UCSD-AML1 (cell line): ENCODE results near the gene KCNQ1.

Experiments
- DNase-seq: peaks from one replicate; lab custom pipeline; 2025; ENCODE audit not compliant: unreplicated experiment; lab: John Stamatoyannopoulos, UW

Gene KCNQ1

DNA sequence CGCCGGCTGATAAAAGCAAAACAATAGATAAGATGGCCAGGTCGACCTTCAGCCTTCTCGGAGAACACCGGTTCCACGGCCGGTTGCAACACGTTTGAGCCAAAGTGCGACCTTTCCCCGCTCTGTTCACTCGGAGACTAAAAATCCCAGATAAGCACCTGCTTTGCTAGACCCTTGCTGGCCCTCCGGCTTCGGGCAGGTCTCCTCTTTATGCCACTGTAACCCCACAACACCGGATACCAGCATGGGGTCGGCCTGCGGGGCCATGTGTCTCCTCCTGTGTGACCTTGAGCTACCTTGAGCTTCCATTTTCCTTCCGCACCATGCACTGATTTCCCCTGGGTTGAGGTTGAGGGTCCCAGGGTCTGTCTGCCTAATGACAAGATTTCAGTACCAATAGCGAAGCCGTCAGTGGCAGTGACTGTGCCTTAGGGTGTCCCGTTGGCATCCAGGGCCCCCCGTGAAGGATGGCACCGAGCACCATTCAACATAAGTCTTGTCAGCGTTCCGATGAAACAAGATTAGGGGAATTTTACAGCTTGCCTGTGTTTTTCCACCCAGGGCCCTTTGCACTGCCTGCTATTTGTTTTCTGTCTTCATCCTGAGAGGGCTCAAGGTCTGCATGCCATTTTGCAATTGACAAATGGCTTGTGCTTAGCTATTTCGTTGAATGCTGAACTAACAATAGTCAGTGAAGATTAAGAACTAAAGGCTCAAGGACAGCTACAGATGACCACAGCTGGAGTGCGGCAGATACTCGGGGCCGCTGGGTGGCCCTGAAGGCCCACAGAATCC lies 118.6 kb downstream of the KCNQ1 start:
- DNase-seq: no peak

DNA sequence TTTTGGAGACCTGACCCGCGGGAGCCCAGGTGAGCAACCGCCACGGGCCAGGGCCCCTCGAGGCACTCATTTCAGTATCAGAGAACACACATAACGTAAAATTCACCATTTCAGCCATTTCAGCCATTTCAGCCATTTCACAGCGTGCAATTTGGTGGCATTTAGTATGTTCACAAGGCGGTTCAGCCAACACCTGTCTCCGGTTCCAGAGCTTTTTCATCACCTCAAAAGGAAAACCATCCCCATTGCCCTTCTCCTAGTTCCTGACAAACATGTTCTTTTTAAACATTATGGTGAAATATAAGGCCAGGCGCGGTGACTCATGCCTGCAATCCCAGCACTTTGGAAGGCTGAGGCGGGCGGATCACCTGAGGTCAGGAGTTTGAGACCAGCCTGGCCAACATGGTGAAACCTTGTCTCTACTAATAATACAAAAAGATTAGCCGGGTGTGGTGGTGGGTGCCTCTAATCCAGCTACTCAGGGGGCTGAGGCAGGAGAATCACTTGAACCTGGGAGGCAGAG lies 119.3 kb downstream of the KCNQ1 start:
- no peak for DNase-seq

DNA sequence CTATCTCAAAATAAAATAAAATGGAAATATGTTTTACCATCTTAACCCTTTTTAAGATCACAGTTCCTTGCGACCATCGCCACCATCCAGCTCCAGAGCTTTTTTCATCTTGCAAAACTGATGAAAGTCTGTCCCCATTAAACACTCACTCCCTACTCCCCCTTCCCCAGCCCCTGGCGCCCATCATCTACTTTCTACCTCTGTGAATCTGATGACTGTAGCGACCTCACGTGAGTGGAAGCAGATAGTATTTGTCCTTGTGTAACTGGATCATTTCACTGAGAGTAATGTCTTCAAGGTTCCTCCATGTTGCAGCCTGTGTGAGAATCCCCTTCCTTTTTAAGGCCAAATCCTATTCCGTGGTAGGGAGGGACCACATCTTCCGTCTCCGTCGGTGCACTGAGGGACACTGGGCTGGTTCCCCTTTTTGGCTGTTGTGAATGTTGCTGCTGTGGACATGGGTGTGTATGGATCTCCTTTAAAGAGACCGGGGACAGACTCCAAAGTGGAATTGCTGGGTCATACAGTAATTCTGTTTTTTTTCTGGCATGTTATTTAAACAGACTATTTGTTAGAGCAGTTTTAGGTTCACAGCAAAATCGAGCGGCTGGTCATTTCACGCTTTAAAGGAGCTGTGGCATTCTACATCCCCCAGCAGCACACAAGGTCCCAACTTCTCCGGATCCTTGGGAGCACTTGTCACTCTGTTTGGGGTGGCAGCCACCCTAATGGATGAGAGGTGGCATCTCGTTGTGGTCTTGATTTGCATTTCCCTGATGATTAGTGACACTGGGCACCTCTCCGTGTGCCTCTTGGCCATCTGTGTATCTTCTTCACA lies 120.0 kb downstream of the KCNQ1 start:
- DNase-seq: no peak

DNA sequence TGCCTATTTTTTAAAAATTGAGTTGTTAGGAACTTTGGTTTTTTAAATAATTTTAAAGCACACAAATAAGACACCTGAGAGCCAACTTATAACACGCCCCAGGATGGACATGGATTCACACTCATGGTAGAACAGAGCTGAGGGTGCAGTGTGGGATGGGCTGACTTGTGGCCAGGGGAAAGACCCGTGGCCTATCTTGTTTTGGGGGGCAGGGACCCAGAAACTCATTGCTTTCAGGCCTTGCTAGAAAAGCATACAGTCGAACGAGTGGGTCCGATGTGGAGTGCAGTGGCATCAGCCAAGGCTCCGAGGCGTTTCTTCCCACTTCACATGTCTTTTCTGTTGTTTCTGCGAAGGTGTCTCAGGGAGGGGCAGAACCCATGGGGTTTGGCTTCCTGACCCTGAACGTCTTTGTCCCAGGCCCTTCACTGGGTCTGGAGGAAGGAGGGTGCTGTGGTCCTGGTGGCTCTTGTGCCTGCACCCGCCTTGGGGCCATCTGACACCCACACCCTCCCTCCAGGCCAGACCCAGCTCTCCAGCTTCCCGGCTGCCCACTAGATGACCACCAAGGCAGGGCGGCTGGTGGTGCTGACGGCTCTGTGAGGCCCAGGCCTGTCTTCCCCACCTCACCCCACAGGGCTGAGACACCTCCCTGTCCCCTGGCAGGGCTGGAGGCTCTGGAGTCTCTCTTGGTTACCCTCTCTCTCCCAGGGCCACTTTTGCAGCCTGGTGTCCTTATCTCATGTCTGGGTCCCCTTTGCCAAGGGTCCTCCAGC lies 120.8 kb downstream of the KCNQ1 start:
- no peak for DNase-seq

DNA sequence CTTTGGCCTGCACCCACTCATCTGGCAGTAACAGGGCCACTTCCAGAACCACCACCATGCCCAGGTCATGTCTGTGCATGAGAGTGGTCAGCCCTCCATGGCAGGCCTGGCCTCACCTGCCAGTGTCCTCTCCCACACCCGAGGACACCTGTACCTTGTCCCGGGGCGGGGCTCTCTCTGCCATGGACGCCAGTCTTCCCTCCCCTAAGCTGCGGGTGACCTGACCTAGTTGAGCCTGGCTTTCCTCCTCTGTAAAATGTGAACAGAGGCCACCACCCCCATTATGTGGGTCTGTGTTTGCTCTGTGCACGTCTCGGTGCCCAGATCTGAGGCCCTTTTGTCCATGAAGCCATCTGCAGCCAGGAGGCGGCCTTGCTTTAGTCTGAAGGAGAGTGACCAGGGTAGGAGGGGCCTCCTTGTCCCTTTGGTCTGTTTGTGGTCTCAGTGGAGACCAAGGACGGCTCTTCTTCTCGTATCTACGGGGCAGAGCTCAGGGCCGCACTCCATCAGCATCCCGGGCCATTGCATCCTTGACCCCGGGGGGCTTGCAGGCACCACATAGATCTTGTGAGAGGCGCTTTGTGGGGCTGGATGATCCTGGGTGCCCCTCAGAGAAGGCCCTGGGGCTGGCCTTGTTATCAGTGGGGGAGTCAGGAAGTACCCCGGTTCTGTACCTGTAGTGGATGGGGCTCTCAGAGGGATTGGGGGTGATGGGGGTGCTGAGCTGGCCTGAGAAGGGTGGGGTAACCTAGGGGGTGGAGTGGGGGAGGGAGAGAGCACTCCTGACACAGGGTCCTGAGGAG lies 121.6 kb downstream of the KCNQ1 start:
- DNase-seq: no peak

DNA sequence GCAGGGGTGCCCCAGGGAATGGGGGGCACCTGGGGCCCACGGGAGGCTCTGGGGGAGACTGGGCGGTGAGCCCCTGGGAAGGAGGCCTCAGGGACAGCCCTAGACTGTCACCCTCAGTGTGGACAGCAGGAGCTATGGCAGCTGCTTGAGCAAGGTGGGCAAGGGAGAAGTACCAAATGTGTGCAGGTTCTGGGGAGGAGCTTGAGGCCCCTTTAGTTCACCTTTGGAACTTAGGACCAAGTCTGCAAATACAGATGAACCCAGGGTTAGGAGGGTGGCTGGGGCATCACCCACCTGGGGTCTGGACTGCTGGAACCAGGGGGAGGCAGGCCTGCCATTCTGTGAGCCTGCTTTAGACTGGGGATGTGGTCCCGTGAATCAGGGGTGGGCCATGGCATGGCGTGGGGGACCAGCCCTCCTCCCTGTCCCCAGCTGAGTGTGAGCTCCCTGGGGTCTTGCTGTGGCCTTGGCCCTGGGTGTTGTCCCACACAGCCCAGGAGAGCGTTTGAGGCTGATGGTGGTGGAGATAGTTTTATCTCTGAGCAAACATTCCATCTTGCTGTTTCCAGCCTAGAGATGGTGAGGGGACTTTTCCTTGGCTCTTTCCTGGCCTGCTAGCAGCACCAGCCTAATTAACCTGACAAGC lies 122.3 kb downstream of the KCNQ1 start:
- no peak for DNase-seq

DNA sequence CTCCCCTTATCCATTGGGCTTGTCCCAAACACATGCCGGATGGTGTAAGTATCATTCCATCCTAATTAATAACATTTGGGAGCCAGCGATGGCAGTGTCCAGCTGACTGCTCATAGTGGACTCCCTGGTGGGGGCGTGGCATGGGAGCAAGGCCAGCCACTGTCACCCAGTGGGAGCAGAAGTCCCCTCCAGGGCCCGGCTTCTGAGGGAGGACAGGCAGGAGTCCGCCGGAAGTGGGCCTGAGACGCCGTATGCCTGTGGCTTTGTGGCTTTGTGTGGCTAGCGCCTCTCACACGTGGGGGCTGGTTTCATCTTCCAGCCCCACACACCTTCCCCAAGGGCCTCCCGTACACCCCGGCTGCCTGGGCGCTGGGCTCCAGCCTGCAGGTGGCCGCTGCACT lies 124.5 kb downstream of the KCNQ1 start:
- DNase-seq: no peak

DNA sequence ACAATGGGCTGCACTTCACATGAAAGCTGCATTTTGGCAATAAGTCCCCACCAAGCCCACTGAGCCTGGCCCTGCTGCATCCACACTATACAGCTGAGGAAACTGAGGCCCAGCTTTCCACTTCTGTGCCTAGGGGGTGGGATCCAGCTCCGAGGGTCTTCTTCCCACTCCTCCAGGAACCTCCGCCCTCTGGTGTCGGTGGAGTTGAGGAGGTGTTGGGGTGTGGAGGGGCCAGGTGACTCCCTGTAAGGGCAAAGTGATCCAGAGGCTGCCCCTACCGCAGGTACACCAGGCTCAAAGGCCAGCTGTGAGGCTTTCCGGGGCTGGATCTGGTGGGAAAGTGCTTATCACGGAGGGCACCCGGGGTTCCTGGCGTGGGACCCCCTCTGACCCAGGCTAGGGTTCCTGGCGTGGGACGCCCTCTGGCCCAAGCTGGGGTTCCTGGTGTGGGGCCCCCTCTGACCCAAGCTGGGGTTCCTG lies 125.0 kb downstream of the KCNQ1 start:
- no peak for DNase-seq

DNA sequence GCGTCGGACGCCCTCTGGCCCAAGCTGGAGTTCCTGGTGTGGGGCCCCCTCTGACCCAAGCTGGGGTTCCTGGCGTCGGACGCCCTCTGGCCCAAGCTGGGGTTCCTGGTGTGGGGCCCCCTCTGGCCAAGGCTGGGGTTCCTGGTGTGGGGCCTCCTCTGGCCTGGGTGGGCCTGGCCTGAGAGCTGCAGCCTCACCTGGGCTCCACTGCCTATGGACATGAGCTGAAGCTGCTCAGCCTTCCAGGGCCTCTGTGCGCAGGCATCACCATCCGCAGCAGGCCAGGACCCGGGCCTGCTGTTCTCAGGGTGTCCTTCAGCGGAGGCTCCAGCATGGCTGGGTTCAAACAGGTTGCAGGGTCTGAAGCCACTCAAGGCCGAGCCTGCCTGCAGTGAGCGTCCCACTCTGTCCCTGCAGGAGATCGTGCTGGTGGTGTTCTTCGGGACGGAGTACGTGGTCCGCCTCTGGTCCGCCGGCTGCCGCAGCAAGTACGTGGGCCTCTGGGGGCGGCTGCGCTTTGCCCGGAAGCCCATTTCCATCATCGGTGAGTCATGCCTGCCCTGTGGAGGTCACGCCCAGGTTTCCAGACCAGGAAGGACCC lies 125.5 kb downstream of the KCNQ1 start:
- no peak for DNase-seq

DNA sequence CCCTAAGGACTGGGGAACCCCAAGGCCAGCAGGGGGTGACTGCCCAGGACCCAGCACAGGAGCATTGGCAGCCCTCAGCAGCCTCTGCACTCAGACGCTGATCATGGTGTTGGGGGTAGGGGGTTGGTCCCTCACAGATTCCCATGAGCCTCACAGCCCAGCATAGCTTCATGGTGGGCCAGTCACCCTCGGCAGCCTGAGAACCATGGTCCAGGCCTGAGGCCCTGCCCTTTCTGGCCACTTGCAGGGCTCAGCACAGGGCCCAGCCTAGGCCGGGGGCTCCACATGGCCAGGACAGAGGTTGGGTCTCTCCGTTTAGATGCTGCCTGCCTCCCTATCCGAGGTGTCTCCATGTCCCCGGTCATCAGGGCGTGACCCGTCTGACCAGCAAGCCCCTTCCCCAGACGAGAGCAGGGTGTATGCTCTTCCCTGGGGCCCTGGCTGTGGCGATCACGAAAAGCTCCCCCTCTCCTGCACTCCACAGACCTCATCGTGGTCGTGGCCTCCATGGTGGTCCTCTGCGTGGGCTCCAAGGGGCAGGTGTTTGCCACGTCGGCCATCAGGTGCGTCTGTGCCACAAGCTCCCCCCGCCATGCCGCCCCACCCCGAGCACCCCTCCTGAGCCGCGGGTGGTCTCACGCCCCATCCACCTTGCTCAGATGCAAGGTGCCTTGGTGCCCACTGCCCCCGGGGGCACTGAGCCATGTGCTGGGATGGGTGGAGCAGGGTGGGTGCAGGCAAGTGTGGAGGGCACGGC lies 126.2 kb downstream of the KCNQ1 start:
- no peak for DNase-seq

DNA sequence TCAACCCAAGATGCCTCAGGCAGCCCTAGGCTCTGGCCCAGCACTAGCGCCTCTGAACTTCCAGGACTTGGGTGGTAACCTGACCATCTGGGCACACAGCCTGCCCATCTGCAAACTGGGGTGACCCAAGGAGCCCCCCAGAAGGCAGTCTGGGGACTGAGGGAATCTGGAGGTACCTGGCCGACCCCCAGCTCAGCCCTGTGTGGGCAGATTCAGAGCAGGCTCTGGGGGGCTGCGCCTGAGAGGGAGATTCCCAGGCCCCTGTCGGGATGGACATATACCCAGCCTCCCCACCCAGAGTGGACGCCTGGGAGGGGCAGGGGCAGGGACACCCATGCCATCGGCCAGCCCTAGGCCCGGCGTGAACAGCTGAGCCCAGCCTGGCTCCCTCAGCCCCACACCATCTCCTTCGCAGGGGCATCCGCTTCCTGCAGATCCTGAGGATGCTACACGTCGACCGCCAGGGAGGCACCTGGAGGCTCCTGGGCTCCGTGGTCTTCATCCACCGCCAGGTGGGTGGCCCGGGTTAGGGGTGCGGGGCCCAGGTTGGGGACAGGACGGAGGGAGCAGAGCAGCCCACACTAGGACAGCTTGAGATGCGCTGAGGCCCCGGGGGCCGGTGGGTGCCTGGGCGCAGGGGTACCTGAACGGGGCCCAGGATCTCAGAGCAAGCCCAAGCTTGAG lies 126.9 kb downstream of the KCNQ1 start:
- no peak for DNase-seq

DNA sequence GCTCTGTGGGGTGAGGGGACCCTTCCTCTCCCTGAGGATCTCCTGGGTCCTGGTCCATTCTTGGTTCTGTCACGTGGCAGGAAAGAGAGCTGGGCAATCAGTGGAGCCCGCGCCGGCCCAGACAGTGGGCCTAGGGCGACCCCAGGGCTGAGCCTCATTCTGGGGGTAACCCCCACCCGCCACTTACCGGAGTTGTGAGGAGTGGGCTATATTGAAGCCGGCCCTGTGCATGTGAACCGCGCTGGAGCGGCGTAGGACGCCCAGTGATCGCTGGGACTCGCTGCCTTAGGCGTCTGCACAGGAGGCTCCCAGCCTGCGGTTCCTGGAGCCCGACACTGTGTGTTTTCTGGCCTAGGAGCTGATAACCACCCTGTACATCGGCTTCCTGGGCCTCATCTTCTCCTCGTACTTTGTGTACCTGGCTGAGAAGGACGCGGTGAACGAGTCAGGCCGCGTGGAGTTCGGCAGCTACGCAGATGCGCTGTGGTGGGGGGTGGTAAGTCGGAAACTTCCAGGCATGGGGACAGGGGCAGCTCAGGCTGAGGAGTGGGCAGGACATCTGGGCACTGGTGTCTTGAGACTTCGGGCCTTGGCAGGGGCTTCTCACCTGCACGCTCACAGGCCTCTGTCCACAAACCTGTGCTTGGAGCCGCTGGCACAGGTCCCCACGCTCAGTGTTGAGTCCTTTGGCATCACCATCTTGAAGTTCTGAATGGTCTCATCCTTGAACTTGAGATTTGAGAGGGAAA lies 127.9 kb downstream of the KCNQ1 start:
- DNase-seq: no peak

DNA sequence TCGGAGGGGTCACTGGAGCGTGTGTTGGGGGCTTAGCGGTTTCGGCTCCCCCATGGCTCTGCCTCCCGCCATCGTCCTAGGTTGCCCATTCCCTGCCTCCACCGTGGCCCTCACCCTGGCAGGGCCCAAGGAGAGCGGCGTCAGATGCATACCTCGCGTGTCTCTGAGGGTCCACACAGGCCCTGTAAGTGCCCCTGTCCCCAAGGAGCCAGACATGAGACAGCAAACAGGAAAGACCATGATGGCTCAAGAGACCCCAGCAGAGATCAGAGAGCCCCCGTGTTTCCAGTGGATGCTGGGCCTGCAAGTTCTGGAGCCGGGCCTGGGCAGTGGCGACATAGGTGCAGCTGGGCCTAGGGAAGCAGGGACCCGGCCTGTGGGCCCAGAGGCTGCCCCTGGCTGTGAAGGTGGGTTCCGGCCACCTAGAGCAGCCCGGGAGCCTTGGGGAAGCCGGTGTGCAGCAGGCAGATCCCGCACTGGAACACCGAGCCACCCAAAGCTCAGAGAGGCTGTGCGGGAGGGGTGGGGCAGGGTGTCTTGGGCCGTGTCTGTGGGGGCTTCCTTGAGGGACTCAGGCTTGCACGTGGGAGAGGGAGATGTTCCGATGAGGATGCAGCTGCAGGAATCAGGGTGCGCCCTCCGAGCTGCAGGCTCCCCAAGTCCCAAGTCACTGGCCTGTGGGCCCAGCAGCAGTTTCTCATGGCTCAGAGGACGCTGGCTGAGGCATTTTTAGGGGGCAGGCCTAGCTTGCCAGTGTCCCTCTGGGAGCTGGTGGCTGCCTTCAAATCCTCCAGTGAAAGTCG lies 128.6 kb downstream of the KCNQ1 start:
- no peak for DNase-seq

DNA sequence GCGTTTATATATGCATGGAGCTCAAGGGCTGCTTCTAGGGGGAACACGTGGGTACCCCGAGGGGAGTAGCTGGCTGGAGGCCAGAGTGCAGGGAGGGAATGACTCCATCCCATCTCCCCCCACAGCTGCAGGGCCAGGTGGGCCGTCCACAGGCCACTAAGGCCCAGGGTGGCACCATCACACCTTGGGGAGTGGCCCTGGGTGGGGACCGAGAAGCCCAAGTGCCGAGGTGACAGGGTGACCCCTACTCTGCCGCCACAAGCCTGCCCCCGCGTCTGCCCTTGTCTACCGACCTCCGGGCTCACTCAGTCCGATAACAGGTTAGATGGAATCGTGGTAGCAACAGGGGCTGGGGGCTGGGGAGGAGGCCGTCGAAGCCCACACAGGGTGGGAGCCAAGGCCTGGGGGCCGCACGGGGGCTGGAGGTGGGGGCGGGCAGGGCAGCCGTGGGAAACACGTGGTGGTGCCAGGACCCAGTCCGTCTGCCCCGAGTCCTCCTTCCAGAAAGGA lies 129.3 kb downstream of the KCNQ1 start:
- DNase-seq: no peak

DNA sequence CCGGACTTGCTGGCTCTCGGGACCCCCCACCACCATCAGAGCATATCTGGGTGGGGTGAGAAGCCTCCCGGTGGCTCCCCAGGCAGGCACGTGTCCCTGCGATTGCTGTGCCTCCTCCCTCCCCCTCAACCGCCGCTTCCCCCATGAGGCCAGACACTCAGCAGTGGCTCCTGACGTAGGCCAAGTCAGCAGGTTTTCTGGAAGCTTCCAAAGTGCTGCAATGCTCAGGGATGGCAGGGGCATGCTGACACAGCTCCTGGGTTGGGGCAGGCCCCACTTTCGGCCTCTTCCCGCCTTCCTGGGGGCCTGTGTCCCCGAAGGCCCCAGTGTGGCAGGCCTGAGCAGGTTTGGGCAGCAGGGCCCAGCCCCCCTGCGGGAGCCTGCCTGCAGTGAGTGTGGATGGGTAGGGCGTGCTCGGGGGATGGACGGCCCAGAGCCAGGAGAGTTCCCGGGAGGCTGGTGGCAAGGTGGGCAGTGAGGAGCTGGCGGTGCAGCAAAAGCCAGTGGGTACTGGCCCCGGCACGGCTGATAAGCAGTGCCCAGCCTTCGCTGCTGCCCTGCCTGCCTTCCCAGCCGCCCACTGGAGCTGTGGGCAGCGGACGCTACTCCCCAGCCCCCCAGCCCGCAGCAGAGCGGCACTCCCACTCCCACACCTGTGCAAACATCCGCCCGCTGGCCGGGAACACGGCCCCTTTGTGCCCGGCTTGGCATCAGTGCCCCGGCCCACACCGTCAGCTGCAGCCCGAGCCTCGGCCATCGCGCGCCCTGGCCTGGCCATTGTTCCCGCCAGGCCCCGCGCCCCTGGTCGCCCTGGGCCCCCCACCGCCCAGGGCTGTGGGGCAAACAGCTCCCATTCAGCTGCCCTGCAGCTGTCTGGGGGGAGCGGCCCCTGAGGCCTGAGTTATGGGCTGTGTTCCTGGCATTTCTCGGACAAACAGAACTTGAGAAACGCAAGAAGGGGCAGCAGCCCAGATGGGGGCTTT lies 130.0 kb downstream of the KCNQ1 start:
- DNase-seq: no peak
